HG02678 (cell line): Measurements from ENCODE around the gene PNMA8B.
"Not testable (repeated sequence)": the region's sequence is repeated elsewhere in the genome, so short reads cannot be mapped to it uniquely, and the experiment has no call there.

Source experiments
- ATAC-seq: cut with Tn5 transposase; IDR thresholded peaks from one replicate; pipeline ENCODE4 v1.9.1; 2021; ENCODE audit warnings: mild to moderate bottlenecking, moderate library complexity; ENCODE audit not compliant: unreplicated experiment

The PNMA8B gene

GRCh38 chr19:46514589-46515289, 19.1 kb upstream of the PNMA8B start:
- ATAC-seq, result no peak

DNA sequence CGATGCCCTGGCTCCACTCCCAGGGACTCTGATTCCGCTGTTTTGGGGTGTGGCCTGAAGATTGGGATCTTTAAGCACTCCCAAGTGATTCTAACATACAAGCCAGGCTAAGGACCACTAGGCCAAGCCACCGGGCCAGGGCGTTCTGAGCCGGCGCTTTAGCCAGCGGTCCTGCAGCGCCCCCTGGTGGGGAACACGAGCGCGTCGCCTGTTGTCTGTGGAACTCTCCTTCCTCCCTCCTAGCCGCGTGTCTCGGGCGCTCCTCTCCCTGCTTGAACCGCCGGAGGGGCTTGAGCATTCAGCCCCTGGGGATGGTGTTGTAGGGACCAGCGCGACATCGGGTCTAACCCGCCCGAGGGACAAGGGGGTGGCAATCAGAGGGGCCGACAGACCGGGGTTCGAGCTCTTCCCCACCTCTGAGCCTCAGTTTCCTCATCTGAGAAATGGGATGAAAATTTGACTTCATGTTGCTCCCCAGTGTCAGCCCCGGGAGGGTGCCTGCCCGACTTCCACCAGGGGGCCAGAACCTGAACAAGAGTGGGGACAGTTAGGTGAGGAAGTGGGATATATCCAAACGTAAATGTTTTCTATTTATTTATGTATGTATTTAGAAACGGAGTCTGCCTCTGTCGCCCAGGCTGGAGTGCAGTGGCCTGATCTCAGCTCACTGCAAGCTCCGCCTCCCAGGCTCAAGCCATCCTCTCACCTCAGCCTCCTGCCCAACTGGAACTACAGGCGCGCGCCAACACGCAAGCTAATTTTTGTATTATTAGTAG, 18.0 kb upstream of the PNMA8B start:
- no peak for ATAC-seq

DNA sequence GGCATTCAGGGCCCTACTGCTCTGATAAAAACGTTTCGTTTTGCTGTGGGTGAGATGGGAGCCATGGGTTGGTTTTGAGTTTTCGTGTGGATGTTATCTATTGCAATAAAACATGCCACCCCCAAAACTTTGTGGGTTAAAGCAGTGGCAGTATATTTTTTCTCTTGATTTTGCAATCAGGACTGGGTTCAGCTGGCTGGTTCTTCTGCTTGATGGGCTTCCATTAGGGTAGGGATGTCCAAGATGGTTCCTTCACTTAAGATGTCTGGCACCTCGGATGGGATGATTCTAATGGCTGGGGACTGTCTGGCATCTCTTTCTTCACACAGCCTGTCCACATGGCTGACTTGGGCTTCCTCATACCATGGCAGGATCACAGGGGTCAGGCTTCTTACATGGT, 15.6 kb upstream of the PNMA8B start:
- ATAC-seq, result no peak

DNA sequence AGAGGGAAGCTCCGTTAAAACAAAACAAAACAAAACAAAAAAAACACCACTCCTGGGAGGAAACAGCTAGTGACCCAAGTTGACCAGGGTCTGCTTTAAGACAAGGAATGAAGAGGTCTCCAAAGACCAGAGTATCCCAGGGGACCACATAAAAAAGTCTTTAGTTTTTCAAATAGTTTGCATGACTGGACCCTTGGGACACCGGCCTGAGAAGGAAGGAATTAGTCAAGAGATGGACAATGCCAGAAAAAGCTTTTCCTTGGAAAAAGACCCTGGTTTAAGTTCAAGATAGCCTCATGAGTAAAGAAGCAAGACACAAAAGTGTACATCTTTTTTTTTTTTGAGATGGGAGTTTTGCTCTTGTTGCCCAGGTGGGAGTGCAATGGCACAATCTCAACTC, 12.5 kb upstream of the PNMA8B start:
- ATAC-seq, result no peak

- ATAC-seq, result no peak
These were observed 8.3 kb upstream of the PNMA8B start for GRCh38 chr19:46503848-46504453.

GRCh38 chr19:46502891-46503290, 7.2 kb upstream of the PNMA8B start:
- no peak for ATAC-seq

GRCh38 chr19:46499692-46500091, 4.0 kb upstream of the PNMA8B start:
- ATAC-seq, result no peak

- no peak for ATAC-seq
These were observed 2.1 kb upstream of the PNMA8B start for GRCh38 chr19:46497773-46498172.

- ATAC-seq, result not testable (repeated sequence)
These were observed 1.2 kb upstream of the PNMA8B start for GRCh38 chr19:46496886-46497285.

- no peak for ATAC-seq
These were observed 637 bp upstream of the PNMA8B start for GRCh38 chr19:46496304-46496703.

GRCh38 chr19:46494941-46495785, 504 bp downstream of the PNMA8B start:
- no peak for ATAC-seq

- no peak for ATAC-seq
These were observed 1.3 kb downstream of the PNMA8B start for GRCh38 chr19:46494146-46494940.

DNA sequence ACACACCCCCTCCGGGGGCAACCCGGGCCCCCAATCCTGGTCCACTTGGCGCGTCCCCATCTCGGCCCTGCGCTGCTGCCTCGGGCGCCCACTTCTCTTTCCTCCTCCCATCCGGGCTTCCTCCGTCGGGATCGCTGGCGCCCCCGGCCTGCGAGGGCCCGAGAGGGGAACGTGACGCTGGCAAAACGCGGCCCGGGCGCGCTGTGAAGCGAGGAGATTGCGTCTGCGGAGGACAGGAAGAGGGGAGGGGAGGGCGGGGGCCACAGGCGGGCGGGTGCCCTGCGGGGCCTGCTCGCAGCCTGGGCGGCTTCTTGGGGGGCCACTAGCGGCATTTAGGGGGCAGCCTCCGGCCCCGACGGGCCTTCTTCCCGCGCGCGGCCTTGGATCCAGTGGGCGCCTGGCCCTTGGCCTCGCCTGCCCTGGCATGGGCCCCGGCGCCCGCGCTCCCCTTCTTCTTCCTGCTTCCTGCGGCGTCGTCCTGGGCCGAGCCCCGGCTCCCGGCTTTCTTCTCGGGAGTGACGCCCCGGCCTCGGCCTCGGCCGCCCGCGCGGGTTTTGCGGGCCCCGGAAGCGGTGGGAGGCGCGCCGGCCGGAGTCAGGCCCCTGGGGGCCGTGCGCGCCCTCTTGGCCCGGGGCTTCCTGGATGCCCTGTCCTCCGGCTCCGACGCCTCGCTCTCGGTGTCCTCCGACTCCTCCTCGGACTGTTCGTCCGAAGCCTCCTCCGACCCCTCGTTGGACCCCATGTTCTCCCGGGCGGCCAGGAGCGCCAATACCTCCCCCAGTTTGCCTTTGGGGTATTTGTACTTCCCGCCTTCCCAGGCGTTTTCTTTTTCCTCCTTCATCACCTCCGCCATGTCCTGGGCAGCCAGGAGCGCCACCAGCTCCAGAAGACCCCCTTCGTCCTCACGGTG, 2.2 kb downstream of the PNMA8B start:
- no peak for ATAC-seq

DNA sequence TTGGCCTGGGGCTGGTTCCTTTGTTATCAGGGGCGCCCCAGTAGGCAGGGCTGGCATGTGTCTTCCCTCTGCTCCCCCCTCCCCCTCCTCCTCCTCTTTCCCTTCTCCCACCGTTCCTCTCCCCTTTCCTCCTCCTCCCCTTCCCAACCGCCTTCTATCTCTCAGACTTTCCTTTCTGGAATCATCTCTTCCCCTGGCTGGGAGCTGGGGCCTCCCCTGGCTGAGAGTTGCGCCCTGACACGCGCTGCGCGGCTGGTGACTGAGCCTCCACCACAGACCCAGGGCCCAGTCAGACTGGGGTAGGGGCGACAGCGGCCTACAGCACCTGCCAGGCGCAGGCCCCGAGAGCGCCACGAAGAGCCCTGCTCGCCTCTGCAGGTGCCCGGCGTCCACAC, 2.8 kb downstream of the PNMA8B start:
- ATAC-seq, result no peak

- no peak for ATAC-seq
These were observed 3.5 kb downstream of the PNMA8B start for GRCh38 chr19:46491975-46492682.

DNA sequence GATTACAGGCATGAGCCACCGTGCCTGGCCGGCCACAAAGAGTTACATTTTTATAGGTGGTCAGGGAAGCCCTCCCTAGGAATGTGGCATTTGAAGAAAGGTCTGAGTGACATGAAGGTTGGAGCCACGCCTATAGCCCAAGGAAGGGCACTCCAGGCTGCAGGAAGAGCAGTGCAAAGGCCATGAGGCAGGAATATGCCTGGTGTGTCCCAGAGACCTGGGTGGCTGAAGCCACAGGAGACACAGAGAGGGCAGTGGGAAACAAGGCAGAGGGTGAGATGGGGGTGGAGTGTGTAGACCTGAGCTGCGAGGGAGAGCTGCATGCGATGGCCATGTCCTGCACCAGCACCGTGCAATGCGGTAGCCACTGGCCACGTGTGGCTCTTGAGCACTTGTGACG, 4.9 kb downstream of the PNMA8B start:
- ATAC-seq, result no peak

DNA sequence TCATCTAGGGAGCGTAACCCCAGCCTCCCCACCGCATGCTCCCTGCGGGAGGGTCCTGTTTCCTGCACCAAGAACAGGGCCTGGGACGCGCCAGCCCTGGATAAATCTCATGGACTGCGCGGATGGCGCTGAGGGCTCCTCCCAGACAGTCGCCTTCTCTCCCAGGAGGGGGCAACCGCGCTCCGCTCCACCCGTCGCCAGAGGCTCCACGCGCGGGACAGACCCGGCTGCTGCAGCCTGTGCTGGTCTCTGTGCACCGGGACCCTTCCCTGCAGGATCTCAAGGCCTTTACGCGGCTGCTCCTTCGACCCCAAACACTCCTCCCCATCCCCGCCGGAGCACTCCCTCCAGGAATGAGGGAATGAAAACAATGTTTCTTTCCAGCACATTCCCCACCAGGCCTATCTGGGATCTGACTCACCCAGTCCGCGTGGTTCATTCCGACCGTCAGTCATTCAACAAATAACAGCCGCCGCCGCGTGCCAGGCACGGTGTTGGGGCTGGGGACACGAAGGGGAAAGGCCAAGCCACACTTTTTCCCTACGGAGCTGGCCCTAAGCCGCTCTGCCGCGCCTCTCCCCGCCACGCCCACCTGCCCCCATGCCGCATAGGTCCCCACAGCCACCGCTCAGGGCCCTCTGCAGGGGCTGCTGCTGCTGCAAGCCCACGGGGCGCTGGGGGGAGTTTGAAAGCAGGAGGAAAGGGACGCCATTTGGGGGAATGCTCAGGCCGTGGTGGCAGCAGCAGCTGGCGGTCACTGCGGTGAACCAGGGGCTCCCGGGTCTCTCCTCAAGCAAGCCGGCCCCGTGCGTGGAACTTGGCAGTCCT, 6.0 kb downstream of the PNMA8B start:
- ATAC-seq, result no peak

- ATAC-seq, result no peak
These were observed 7.1 kb downstream of the PNMA8B start for GRCh38 chr19:46488551-46488950.
